EL (cell line): ENCODE measurements around the gene SDR39U1.

Experiments used
- DNase-seq: peaks from one replicate; pipeline ENCODE4 v3.0.0-alpha.2; 2016

SDR39U1 gene

DNA sequence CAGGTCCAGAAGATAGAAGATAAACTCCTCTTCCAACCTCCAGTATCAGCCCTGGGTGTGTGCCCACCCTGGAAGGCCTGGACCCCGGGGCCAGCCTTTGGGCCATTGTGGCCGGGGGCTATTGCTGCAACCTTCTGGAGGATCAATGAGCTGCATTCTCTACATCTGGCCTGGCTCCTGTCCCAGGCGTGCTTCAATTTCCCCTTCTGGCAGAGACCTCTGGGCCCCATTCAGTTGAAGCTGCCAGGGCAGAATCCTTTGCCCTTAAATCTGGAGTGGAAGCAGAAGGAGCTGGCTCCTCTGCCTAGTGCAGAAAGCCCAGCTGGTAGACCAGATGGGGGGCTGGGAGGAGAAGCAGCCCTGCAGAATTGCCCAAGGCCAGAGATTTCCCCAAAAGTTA lies 33.8 kb downstream of the SDR39U1 start:
- DNase-seq, result no peak

- DNase-seq, result no peak
Measured at GRCh38 chr14:24407608-24408325, 34.8 kb downstream of the SDR39U1 start.

DNA sequence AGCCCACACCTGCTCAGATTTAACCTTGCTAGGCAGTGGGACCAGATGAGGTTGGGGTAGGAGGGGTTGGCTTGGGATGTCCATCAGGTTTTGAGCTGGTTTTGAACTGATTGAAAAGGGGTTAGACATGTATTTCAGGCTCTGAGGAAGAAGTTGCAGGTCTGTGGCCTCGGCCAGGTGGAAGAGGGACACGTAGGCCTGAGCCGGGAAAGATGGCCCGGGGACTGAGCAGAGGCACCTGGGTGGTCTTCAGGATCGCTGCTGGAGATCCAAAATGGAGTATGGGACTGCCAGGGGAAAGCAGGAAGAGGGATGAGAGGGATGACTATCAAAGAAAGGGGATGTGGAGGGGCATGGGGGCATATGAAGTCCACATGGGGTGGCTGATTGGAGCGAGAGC lies 36.2 kb downstream of the SDR39U1 start:
- no peak for DNase-seq

GRCh38 chr14:24404814-24405213 lies 37.8 kb downstream of the SDR39U1 start:
- DNase-seq, result no peak

DNA sequence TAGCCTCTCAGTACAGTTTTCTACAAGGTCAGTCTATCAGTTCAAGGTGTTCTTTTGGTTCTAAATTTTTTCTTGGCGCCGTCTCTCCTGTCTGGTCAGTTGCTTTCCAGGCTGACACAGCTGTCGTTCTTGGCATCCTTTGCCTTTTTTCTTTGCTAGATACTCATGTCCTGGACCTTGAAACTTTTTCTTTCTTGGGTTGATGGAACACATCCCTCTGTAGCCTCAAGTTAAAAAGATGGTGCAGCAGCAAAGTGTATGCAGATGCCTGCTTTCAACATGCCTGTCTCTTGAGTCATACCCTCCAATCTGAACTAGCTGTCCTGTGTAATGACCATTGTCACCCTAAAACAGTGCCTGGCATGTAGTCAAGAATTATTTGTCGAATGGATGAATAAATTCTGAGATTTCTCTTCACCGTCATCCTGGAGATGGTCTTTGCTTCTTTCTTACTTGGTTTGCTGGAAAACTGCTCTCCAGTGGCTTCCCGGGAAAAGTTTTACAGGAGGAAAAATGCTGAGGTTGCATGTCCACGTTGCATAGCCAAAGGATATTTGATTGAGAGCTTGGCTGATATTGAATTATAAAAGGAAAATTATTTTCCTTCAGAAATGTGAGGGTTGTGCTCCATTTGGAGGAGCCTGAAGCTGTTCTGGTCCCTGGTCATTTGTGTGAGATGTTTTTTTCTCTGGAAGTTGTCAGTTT lies 39.1 kb downstream of the SDR39U1 start:
- DNase-seq, result peak; percentile 75

DNA sequence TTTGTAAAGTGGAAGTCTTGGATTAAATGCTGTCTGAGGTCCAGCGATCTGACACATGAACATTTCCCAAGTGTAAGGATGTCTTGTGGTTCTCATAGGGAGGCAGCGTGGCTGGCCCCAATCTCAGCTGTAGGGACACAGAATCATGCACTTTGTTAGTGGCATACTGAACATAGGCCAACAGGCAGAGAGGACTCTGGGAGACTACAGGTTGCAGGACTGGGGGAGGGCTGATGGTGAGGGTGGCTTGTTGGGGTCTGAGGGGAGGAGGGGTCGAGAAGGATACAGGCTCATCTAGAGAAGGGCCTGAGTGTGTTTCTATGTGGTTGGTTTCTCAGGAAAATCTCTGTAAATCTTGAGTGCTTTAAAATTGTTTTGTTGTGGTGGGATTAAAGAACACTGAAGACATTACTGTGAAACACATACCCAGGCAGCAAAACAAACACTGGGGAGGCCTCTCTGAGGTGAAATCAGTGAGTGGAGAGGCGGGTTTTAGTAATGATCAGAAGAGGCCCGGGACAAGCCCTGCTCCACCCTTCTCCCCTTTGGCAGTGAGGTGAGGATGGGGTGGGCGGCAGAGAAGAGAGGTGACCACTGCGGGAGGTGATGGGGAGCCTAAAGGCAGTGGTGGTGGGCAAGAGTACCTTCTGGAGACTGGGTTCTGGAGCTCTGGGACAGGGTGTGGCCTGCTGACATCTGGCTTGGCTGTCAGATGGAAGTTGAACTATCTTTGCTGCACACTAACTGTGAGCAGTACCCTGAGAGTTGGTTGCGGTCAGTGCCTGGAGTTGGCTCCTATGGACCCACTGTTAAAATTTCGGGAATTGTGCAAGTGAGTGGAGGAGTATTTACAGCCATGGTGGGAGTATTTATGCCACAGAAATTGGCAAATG lies 40.5 kb downstream of the SDR39U1 start:
- DNase-seq, result no peak

DNA sequence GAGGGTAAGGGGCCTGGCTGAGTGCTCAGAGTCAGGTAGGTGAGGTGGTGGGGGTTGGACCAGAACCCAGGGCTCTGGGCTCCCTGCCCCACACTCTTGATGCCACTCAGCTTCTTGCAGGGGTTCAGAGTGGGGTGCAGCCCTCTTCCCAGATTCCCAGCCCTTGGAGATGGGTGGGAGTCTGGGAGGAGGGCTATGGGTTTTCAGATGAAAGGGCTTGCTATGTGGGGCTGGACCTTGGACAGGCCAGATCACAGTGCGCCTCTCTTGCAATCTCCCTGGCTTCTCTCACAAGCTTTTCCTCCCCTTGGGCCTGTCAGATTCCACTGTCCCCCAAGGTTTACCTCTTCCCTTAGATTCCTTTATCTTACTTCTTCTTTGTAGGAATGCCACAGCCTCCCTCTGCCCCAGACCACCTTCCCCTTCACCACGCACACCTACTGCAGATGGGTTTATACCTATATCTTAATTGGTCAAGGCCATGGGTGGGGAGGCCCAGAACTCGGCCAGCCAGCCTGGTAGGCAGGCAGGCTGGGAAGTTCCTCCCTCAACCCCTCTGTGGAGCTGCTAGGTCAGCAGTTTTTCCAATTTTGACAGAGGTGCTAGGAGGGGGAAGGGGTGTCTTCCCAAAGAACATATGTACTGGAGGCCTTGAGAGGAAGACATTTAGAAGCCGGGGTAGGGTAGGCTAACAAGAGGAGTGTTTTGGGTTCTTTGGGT lies 42.4 kb downstream of the SDR39U1 start:
- DNase-seq, result no peak

GRCh38 chr14:24399447-24399822 lies 43.1 kb downstream of the SDR39U1 start:
- DNase-seq, result no peak

GRCh38 chr14:24398653-24399446 lies 43.7 kb downstream of the SDR39U1 start, which contains the start of gene NYNRIN:
TSS of gene NYNRIN (plus strand) at chr14:24399003. CDS start at chr14:24399247, 244 bp downstream.
- DNase-seq, result peak; percentile 53

- DNase-seq, result no peak
Measured at GRCh38 chr14:24398293-24398652, 44.3 kb downstream of the SDR39U1 start.

GRCh38 chr14:24397639-24398292 lies 44.8 kb downstream of the SDR39U1 start:
- DNase-seq, result no peak

DNA sequence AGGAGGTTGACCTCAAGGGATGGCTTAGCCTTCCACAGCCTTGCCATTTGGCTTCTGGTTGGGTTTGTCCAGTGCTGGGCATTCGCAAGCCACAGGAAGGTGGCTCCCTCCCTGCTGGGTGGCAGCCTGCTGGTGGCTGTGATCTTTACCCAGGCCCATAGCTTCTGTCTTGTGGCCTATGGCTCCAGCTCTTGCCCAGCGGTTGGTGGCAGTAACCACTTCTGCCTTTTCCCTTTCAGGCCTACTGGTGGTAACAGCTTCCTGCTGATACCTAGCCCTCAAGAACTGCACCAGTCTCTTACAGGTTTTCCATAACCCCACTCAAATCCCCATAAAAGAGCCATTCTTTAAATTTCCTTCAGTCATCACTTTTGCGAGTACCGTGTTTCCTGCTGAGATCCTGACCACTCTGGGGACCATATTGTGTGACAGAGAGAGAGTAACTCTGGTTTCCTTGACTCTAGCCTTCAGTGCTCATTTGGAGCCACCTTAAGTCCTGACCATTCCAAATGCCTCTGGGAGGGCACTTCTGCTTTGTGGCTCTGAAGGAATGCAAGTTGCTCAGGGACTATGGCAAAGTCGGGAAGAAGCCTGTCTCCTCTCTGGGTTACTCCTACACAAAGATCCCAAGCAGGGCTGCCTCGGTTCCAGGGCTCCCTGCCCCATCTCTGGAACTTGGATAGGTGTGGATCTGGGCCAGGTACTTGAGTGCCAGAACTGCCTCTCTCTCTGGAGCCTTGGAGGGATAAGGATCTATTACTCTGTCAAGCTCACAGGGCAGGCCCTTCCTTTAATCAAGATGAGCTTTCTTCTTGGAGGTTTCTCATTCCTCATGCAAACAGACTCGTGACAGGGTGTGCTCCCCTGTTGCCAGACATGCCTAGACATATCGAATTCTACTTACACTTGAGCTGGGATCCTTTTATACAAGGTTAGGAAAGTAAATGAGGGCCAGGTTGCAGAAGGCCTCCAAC lies 46.7 kb downstream of the SDR39U1 start:
- no peak for DNase-seq

GRCh38 chr14:24394275-24394674 lies 48.3 kb downstream of the SDR39U1 start:
- DNase-seq, result no peak

GRCh38 chr14:24392325-24393091 lies 50.1 kb downstream of the SDR39U1 start:
- peak; percentile 69 for DNase-seq

DNA sequence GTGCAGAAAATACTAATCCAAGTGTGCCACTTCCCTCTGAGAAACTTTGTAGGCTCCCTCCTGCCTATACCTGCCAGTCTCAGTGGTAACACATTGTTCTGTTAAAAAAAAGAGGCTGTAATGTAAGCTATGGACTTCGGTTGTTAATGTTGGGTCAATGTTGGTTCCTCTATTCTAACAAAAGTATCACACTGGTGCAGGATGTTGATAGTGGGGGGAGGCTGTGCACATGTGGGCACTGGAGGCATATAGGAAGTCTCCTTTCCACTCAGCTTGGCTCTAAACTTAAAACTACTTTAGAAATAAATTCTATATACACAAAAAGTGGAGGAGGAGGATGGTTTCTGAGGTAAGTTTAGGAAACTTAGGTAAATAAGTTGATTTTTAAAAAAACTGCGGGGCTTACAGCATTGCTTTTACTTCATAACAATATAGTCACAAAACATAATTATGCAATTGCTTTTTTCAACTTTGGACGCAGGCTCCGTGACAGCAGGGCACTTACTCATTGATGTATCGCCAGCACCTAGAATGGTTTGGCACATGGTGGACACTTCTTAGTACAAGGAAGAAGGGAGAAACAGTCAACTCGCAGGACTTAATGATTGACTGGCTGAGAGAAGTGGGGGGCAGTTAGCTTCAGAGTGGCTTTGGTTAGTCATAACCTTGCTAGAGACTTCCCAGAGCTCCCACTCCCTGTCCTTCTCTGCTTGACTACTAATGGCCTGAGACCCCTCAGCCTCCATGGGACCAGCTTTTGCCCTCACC lies 51.7 kb downstream of the SDR39U1 start:
- DNase-seq, result no peak
